Subcutaneous adipose tissue (tissue), 4 donors: Measurements from ENCODE around the gene LARP1. TPM values are rescaled to one million over a fixed set of nuclear protein-coding genes. Genes with fewer than 3 reads are reported as not detected.

ENCODE experiments used
- CTCF ChIP-seq: fragments of 450-650 bp; IDR thresholded peaks from one replicate; pipeline ENCODE4 v1.5.1; 2016; ENCODE audit warnings: low read depth, mild to moderate bottlenecking, control low read depth, antibody characterized with exemption, moderate library complexity
- total RNA-seq, 4 donors: library from RNA; depleted of rRNA; stranded (reverse); fragments of >200 nt; gene quantifications; one replicate each; pipeline ENCODE4 v1.1.0, GENCODE V29; 2016

Gene LARP1
- total RNA-seq, 4 donors from 2014 or later: 77.7 to 172 (median 94.7) TPM

GRCh38 chr5:154723740-154724505 lies 31.3 kb upstream of the LARP1 start:
- no peak for TF ChIP-seq CTCF

GRCh38 chr5:154727361-154727760 lies 27.8 kb upstream of the LARP1 start:
- no peak for TF ChIP-seq CTCF

GRCh38 chr5:154728939-154729588 lies 26.1 kb upstream of the LARP1 start:
- no peak for TF ChIP-seq CTCF

GRCh38 chr5:154729613-154730012 lies 25.6 kb upstream of the LARP1 start:
- no peak for TF ChIP-seq CTCF

GRCh38 chr5:154732212-154732611 lies 23.0 kb upstream of the LARP1 start:
- no peak for TF ChIP-seq CTCF

- TF ChIP-seq CTCF: no peak
Observed at GRCh38 chr5:154734370-154735248, 20.6 kb upstream of the LARP1 start.
